Loucy (cell line): ENCODE results near the gene SCARF2.
A peak's percentile ranks its signal among the peaks of the same experiment; 100 is the strongest.

Source experiments
- H2AFZ ChIP-seq: fragments of 200-600 bp; sonication (generic); 2 replicates; pipeline ENCODE4 v1.6.0; 2016; ENCODE audit warnings: antibody characterized with exemption, mild to moderate bottlenecking, low read length, moderate library complexity
- H3F3A ChIP-seq: fragments of 200-600 bp; 2 replicates; pipeline ENCODE4 v1.6.0; 2016; ENCODE audit warnings: antibody characterized with exemption, low read depth, mild to moderate bottlenecking
- H3K27me3 ChIP-seq: fragments of 200-600 bp; sonication (generic); 2 replicates; pipeline ENCODE4 v1.6.1; 2014; ENCODE audit warnings: low read length, mild to moderate bottlenecking; ENCODE audit not compliant: insufficient read depth, poor library complexity, severe bottlenecking
- H3K36me3 ChIP-seq: fragments of 200-600 bp; sonication (generic); 2 replicates; pipeline ENCODE4 v1.6.1; 2016; ENCODE audit warnings: low read length; ENCODE audit not compliant: insufficient read depth
- H3K4me1 ChIP-seq: fragments of 200-600 bp; sonication (generic); 2 replicates; pipeline ENCODE4 v1.5.1; 2014; ENCODE audit warnings: low read length, mild to moderate bottlenecking; ENCODE audit not compliant: insufficient read depth, poor library complexity, severe bottlenecking
- H3K4me2 ChIP-seq: fragments of 200-600 bp; sonication (generic); 2 replicates; pipeline ENCODE4 v1.6.0; 2014; ENCODE audit warnings: antibody characterized with exemption, low read length, low read depth, mild to moderate bottlenecking; ENCODE audit not compliant: poor library complexity, severe bottlenecking
- H3K4me3 ChIP-seq: fragments of 200-600 bp; sonication (generic); 2 replicates; pipeline ENCODE4 v1.5.1; 2014; ENCODE audit warnings: low read length, mild to moderate bottlenecking, mixed read lengths; ENCODE audit not compliant: poor library complexity, severe bottlenecking
- H3K79me2 ChIP-seq: fragments of 200-600 bp; sonication (generic); 2 replicates; pipeline ENCODE4 v1.6.1; 2014; ENCODE audit warnings: low read length; ENCODE audit not compliant: insufficient read depth
- H3K9ac ChIP-seq: fragments of 200-600 bp; sonication (generic); 2 replicates; pipeline ENCODE4 v1.6.0; 2014; ENCODE audit warnings: mild to moderate bottlenecking, low read depth, low read length, moderate library complexity; ENCODE audit not compliant: poor library complexity, severe bottlenecking
- H3K9me2 ChIP-seq: fragments of 200-600 bp; sonication (generic); replicated peaks from 2 replicates; pipeline ENCODE4 v1.6.1; 2016; ENCODE audit warnings: low read depth, low read length, mixed read lengths
- H3K9me3 ChIP-seq: fragments of 200-600 bp; sonication (generic); 2 replicates; pipeline ENCODE4 v1.6.1; 2014; ENCODE audit warnings: mild to moderate bottlenecking, antibody characterized with exemption, low read length, low read depth; ENCODE audit not compliant: insufficient read depth
- H4K20me1 ChIP-seq: fragments of 200-600 bp; sonication (generic); 2 replicates; pipeline ENCODE4 v1.6.0; 2014; ENCODE audit warnings: antibody characterized with exemption, low read length, mild to moderate bottlenecking; ENCODE audit not compliant: insufficient read depth, poor library complexity, severe bottlenecking
- CTCF ChIP-seq: fragments of 200-600 bp; sonication (generic); conservative IDR thresholded peaks from 2 replicates; pipeline ENCODE4 v1.5.1; 2014; ENCODE audit warnings: mild to moderate bottlenecking, antibody characterized with exemption, low read length
- EZH2phosphoT487 ChIP-seq: fragments of 200-600 bp; IDR thresholded peaks from 2 replicates; pipeline ENCODE4 v1.6.1; 2018; ENCODE audit warnings: antibody characterized with exemption, mild to moderate bottlenecking, moderate library complexity, borderline replicate concordance

The SCARF2 gene

GRCh38 chr22:20397498-20397897 is 40.1 kb downstream of the SCARF2 start:
- TF ChIP-seq EZH2phosphoT487 (no peak), CTCF (no peak)
- Histone ChIP-seq H3F3A (0 out of 2 replicates have a peak, but pooled peaks cover 4% of the 10 kb centered on the region), H3K4me1 (peaks cover 34% of the 10 kb centered on the region), H3K4me2 (peak overlapping the region; percentile 80), H3K9me2 (no peaks in the 10 kb centered on the region), H3K9me3 (no peaks in the 10 kb centered on the region), H3K36me3 (peaks cover 3% of the 10 kb centered on the region; the same call in 1 of the 2 replicates), H4K20me1 (peaks cover 7% of the 10 kb centered on the region), H3K27me3 (no peaks in the 10 kb centered on the region), H3K4me3 (no peak overlapping the region), H2AFZ (no peak overlapping the region), H3K9ac (no peak overlapping the region), H3K79me2 (peaks cover 65% of the 10 kb centered on the region)

- TF ChIP-seq EZH2phosphoT487, result no peak
- TF ChIP-seq CTCF, result no peak
- H3K4me2 ChIP-seq, result peak overlapping the region; percentile 80
Observed at GRCh38 chr22:20396639-20397038, 41.0 kb downstream of the SCARF2 start.

GRCh38 chr22:20395907-20396287 is 41.7 kb downstream of the SCARF2 start:
- H3K9ac ChIP-seq, result peak overlapping the region; percentile 90
- H3F3A ChIP-seq, result 0 out of 2 replicates have a peak, but pooled peaks cover 4% of the 10 kb centered on the region
- peaks cover 7% of the 10 kb centered on the region for H4K20me1 ChIP-seq
- no peaks in the 10 kb centered on the region for H3K27me3 ChIP-seq
- peak overlapping the region; percentile 97 for H3K4me3 ChIP-seq
- TF ChIP-seq EZH2phosphoT487 (no peak), CTCF (no peak)
- H3K4me2 ChIP-seq, result peak overlapping the region; percentile 80
- no peak overlapping the region for H2AFZ ChIP-seq
- no peaks in the 10 kb centered on the region for H3K9me3 ChIP-seq
- H3K9me2 ChIP-seq, result no peaks in the 10 kb centered on the region
- no peaks in the 10 kb centered on the region for H3K36me3 ChIP-seq
- H3K79me2 ChIP-seq, result peaks cover 65% of the 10 kb centered on the region
- H3K4me1 ChIP-seq, result peaks cover 34% of the 10 kb centered on the region

More at GRCh38 chr22:20396639-20397038, 41.0 kb downstream of the SCARF2 start:
- peak overlapping the region; percentile 97 for H3K4me3 ChIP-seq
- H4K20me1 ChIP-seq, result peaks cover 7% of the 10 kb centered on the region
- peaks cover 34% of the 10 kb centered on the region for H3K4me1 ChIP-seq
- H3K27me3 ChIP-seq, result no peaks in the 10 kb centered on the region
- peak overlapping the region; percentile 90 for H3K9ac ChIP-seq
- peaks cover 3% of the 10 kb centered on the region; the same call in 1 of the 2 replicates for H3K36me3 ChIP-seq
- H3K9me2 ChIP-seq, result no peaks in the 10 kb centered on the region
- no peak overlapping the region for H2AFZ ChIP-seq
- H3K9me3 ChIP-seq, result no peaks in the 10 kb centered on the region
- 0 out of 2 replicates have a peak, but pooled peaks cover 4% of the 10 kb centered on the region for H3F3A ChIP-seq
- H3K79me2 ChIP-seq, result peaks cover 65% of the 10 kb centered on the region
